ENCODE data around the gene CASK. TPM values are rescaled to one million over a fixed set of nuclear protein-coding genes. Genes with fewer than 3 reads are reported as not detected.

Gene CASK, protein sequence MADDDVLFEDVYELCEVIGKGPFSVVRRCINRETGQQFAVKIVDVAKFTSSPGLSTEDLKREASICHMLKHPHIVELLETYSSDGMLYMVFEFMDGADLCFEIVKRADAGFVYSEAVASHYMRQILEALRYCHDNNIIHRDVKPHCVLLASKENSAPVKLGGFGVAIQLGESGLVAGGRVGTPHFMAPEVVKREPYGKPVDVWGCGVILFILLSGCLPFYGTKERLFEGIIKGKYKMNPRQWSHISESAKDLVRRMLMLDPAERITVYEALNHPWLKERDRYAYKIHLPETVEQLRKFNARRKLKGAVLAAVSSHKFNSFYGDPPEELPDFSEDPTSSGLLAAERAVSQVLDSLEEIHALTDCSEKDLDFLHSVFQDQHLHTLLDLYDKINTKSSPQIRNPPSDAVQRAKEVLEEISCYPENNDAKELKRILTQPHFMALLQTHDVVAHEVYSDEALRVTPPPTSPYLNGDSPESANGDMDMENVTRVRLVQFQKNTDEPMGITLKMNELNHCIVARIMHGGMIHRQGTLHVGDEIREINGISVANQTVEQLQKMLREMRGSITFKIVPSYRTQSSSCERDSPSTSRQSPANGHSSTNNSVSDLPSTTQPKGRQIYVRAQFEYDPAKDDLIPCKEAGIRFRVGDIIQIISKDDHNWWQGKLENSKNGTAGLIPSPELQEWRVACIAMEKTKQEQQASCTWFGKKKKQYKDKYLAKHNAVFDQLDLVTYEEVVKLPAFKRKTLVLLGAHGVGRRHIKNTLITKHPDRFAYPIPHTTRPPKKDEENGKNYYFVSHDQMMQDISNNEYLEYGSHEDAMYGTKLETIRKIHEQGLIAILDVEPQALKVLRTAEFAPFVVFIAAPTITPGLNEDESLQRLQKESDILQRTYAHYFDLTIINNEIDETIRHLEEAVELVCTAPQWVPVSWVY
- total RNA-seq: 10 to 100 TPM; 17.8 to 23.8 (median 20.4) TPM
- long read RNA-seq: 0 reads

DNA sequence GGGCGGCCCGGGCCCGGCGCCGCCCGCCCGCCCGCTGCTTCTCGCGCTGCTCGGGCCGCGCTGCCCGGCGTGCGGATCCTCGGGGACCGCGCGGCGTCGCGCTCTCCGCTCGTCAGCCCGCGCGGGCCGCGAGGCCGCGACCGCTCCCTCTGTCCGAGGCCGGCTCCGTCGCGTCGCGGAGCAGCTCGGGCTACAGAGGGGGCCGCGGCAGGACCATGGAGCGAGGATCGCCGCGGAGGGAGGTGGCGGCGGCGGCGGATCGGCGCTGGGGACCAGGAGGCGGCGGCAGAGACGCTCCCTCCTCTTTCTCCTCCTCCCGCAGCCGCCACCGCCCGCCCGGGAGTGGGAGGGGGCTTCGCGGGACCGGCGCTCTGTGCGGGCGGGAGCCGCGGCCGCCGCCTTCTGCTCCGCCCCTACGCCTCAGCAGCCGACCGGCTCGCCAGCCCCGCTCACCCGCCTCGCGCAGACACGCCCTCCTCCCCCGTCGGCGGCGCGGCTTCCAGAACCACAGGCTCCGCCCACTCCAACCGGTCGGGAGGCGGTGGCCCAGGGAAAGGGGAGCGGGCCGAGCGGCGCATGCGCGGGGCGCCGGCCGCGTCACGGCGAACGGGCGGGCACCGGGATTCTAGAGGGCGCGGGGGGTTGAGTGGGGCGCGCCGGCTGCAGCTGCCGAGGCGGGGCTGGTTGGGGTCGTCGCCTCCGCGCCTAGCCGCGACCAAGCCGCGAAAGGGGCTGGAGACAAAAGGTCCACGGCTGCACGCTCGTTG, at the start of gene CASK:
Gene CASK, minus strand, starts transcription at position 344 of the 767 bp plus-strand sequence. CDS start 566 bp downstream, outside the sequence.
- intact Hi-C loops (cut with DNase I): no loop called here
- Histone ChIP-seq H3K36me3 (no peaks in the 10 kb centered on the region), H3K9me3 (no peaks in the 10 kb centered on the region), H3K27me3 (no peaks in the 10 kb centered on the region), H3K4me3 (peak within 1 kb of the TSS; percentile 47 to 65 (median 52)), H3K4me1 (no peaks in the 10 kb centered on the region), H3K27ac (peak within 1 kb of the TSS; percentile 47 to 71 (median 58))
- WGBS (ENCODE audit: insufficient coverage, low coverage, low lambda C conversion rate, missing lambda C conversion rate): 25% methylated on average over 19 of the region's 123 CpGs
- DNase-seq (peak; percentile 94 to 95 (median 94)), ATAC-seq (peak; percentile 92 to 98 (median 96))
- peak; percentile 76 for TF ChIP-seq POLR2A (IDR thresholded peaks at IDR 0.05)
- TF ChIP-seq, protein P1, sequence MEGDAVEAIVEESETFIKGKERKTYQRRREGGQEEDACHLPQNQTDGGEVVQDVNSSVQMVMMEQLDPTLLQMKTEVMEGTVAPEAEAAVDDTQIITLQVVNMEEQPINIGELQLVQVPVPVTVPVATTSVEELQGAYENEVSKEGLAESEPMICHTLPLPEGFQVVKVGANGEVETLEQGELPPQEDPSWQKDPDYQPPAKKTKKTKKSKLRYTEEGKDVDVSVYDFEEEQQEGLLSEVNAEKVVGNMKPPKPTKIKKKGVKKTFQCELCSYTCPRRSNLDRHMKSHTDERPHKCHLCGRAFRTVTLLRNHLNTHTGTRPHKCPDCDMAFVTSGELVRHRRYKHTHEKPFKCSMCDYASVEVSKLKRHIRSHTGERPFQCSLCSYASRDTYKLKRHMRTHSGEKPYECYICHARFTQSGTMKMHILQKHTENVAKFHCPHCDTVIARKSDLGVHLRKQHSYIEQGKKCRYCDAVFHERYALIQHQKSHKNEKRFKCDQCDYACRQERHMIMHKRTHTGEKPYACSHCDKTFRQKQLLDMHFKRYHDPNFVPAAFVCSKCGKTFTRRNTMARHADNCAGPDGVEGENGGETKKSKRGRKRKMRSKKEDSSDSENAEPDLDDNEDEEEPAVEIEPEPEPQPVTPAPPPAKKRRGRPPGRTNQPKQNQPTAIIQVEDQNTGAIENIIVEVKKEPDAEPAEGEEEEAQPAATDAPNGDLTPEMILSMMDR (IDR thresholded peaks at IDR 0.05): no peak

DNA sequence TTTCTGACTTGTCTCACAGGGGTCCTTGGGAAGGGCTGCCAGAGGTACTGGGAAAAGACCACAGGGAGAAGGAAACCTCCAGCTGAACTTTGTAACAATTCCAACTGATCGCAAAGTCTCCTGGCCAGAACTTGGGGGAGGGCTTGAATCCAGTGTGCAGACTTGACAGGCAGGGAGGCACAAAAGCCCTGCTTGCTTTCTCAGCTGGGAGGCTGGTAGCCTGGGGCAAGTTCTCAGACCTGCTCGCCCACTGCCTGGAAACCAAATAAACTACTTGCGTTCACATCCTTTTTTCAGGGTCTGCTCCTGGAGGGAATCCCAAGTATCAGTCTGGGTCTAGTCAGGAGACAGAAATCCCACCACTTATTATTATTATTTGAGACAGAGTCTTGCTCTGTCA, 48.0 kb upstream of the CASK start:
- Histone ChIP-seq H3K4me3 (no peak overlapping the region), H3K9me3 (no peaks in the 10 kb centered on the region), H3K27ac (no peak overlapping the region), H3K4me1 (peaks cover 0 to 5% (median 0%) of the 10 kb centered on the region in 4 donors), H3K36me3 (no peaks in the 10 kb centered on the region), H3K27me3 (peaks cover 0 to 12% of the 10 kb centered on the region in 2 donors)
- WGBS (ENCODE audit: insufficient coverage, low coverage, low lambda C conversion rate, missing lambda C conversion rate): no CpG with 5 or more reads among the region's 3 CpGs
- intact Hi-C loops (cut with DNase I): no loop called here
- TF ChIP-seq, protein P1 (IDR thresholded peaks at IDR 0.05): no peak
- no peak for TF ChIP-seq POLR2A (IDR thresholded peaks at IDR 0.05)
- no peak for ATAC-seq
- no peak for DNase-seq

DNA sequence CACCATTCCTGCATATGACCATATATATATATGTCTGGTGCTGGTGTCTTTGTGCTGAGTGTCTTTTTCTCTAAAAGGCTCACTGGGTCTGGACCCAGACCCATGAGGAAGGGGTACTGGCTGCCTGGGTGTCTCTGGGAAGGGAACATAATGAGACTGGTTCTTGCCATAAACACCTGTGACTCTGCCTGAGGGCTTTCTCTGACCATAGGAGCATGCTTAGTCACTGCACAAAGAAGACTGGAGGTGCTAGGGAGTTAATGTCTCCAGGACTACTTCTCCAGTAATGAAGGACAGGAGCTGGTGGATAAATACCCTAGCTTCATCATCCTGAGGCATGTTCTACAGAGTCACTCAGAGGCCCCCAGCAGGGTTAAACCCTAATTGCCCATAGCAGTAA, 47.1 kb upstream of the CASK start:
- no peak overlapping the region for H3K4me3 ChIP-seq
- ATAC-seq: no peak
- H3K36me3 ChIP-seq: no peaks in the 10 kb centered on the region
- intact Hi-C loops (cut with DNase I): no loop called here
- TF ChIP-seq, protein P1 (IDR thresholded peaks at IDR 0.05): no peak
- no peak for TF ChIP-seq POLR2A (IDR thresholded peaks at IDR 0.05)
- H3K4me1 ChIP-seq: peaks cover 0 to 5% (median 0%) of the 10 kb centered on the region in 4 donors
- H3K27me3 ChIP-seq: peaks cover 0 to 10% of the 10 kb centered on the region in 2 donors
- no peak overlapping the region for H3K27ac ChIP-seq
- DNase-seq: no peak
- H3K9me3 ChIP-seq: no peaks in the 10 kb centered on the region

DNA sequence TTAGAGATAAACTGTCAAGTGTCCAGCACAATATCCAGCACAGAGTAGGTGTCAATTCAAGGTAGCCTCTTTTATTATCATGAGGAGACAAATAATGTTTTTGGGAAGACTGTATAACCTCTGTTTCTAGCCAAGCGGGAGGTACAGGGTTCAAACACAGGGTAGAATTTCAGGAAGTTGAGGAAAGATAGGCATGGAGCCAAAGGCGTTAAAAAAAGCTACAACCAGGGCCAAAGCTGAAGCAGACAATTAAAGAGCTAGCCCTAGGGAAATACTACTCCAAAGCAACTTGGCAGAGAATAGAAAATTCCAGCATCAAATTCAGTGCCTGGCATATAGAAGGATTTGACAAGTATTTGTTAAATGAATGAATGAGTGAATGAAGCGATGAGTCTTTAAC, 40.0 kb upstream of the CASK start:
- Histone ChIP-seq H3K27me3 (no peaks in the 10 kb centered on the region), H3K4me1 (no peaks in the 10 kb centered on the region), H3K9me3 (no peaks in the 10 kb centered on the region), H3K36me3 (no peaks in the 10 kb centered on the region), H3K4me3 (no peak overlapping the region), H3K27ac (no peak overlapping the region)
- TF ChIP-seq, protein P1 (IDR thresholded peaks at IDR 0.05): no peak
- TF ChIP-seq POLR2A (IDR thresholded peaks at IDR 0.05): no peak
- 43% methylated on average over 3 of the region's 3 CpGs for WGBS (ENCODE audit: insufficient coverage, low coverage, low lambda C conversion rate, missing lambda C conversion rate)
- intact Hi-C loops (cut with DNase I): no loop called here
- no peak for DNase-seq
- peak in 2 of 4 donors; percentile 26 to 38 for ATAC-seq

All from right lobe of liver (tissue), 6 donors.